ENCODE measurements around the gene MED16.

MED16 gene

GRCh38 chr19:848386-848921 is 44.5 kb downstream of the MED16 start:
- no peak for TF ChIP-seq CTCF (IDR thresholded peaks at IDR 0.05)

- TF ChIP-seq CTCF (IDR thresholded peaks at IDR 0.05) = no peak
Observed at GRCh38 chr19:845707-846521, 47.1 kb downstream of the MED16 start.

- TF ChIP-seq CTCF (IDR thresholded peaks at IDR 0.05) = no peak
Observed at GRCh38 chr19:844546-844971, 48.4 kb downstream of the MED16 start.

- no peak for TF ChIP-seq CTCF (IDR thresholded peaks at IDR 0.05)
Observed at GRCh38 chr19:843836-844545, 49.0 kb downstream of the MED16 start.

GRCh38 chr19:843180-843835 is 49.7 kb downstream of the MED16 start:
- TF ChIP-seq CTCF (IDR thresholded peaks at IDR 0.05) = no peak

- no peak for TF ChIP-seq CTCF (IDR thresholded peaks at IDR 0.05)
Observed at GRCh38 chr19:840519-841206, 52.3 kb downstream of the MED16 start, which contains the start of gene PRTN3. Gene PRTN3 (plus strand): TSS chr19:840999. CDS start chr19:841009, 10 bp downstream.
